B cell (primary cell): ENCODE measurements around the gene MUL1.

ENCODE experiments used
- CTCF ChIP-seq: fragments of 200-600 bp; IDR thresholded peaks from one replicate; pipeline ENCODE4 v1.8.0; 2022; ENCODE audit warnings: antibody characterized with exemption, mild to moderate bottlenecking
- EZH2 ChIP-seq: IDR thresholded peaks from 2 replicates; pipeline ENCODE4 v1.6.1; 2012; ENCODE audit warnings: borderline replicate concordance, low read depth, mild to moderate bottlenecking, moderate library complexity, low read length; ENCODE audit not compliant: insufficient read depth, poor library complexity, severe bottlenecking

- TF ChIP-seq CTCF (no peak), EZH2 (no peak)
These were observed 43.2 kb upstream of the MUL1 start for GRCh38 chr1:20551161-20551560.
